Nephron (organoid): ENCODE data around the gene CTAGE9.
"Not testable (repeated sequence)": the region's sequence is repeated elsewhere in the genome, so short reads cannot be mapped to it uniquely, and the experiment has no call there.

ENCODE experiments used
- H3K27ac Mint-ChIP-seq, 3 experiments: 2 replicates each; pipeline ENCODE4 v1.8.0; 2020; ENCODE audit warnings: mixed read lengths in 3 of 3, mild to moderate bottlenecking in 2 of 3, moderate library complexity in 1 of 3
- H3K27me3 Mint-ChIP-seq: 2 replicates; pipeline ENCODE4 v1.8.0; 2021; ENCODE audit warnings: low read depth, mild to moderate bottlenecking, moderate library complexity, mixed read lengths
- H3K36me3 Mint-ChIP-seq: 2 replicates; pipeline ENCODE4 v1.8.0; 2020; ENCODE audit warnings: low read depth, mixed read lengths
- H3K4me1 Mint-ChIP-seq: 2 replicates; pipeline ENCODE4 v1.8.0; 2020; ENCODE audit warnings: mixed read lengths
- H3K4me3 Mint-ChIP-seq, 3 experiments: 2 replicates each; pipeline ENCODE4 v1.8.0; 2020; ENCODE audit warnings: mild to moderate bottlenecking in 3 of 3, mixed read lengths in 3 of 3, moderate library complexity in 2 of 3
- H3K9me3 Mint-ChIP-seq: 2 replicates; pipeline ENCODE4 v1.8.0; 2020; ENCODE audit warnings: mixed read lengths
- TF ChIP-seq, protein P1 (sequence below), 3 experiments: fragments of 200-600 bp; sonication (generic); IDR thresholded peaks; one replicate each; pipeline ENCODE4 v1.5.0; 2021; ENCODE audit warnings: antibody characterized with exemption in 3 of 3; ENCODE audit not compliant: unreplicated experiment in 3 of 3

Gene CTAGE9, protein sequence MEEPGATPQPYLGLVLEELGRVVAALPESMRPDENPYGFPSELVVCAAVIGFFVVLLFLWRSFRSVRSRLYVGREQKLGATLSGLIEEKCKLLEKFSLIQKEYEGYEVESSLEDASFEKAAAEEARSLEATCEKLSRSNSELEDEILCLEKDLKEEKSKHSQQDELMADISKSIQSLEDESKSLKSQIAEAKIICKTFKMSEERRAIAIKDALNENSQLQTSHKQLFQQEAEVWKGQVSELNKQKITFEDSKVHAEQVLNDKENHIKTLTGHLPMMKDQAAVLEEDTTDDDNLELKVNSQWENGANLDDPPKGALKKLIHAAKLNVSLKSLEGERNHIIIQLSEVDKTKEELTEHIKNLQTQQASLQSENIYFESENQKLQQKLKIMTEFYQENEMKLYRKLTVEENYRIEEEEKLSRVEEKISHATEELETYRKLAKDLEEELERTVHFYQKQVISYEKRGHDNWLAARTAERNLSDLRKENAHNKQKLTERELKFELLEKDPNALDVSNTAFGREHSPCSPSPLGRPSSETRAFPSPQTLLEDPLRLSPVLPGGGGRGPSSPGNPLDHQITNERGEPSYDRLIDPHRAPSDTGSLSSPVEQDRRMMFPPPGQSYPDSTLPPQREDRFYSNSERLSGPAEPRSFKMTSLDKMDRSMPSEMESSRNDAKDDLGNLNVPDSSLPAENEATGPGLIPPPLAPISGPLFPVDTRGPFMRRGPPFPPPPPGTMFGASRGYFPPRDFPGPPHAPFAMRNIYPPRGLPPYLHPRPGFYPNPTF

DNA sequence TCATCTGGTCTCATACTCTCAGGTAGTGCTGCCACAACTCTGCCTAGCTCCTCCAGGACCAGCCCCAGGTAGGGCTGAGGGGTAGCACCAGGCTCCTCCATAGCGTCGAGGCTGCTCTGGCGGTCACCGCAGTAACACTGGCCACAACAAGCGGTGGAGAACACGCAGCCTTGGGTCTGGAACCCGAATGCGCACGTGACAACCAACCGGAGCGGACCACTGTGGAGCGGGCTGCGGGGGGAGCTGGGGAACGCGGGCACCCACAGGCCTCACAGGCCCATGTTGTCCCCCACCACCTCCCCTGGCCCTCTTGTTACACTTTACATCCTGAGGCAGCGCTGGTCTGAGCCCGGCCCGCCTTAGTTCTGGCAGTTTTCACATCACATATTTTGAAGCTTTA is at the start of gene CTAGE9:
CTAGE9 (minus strand) TSS at position 101 of the 400 bp plus-strand sequence; CDS start at position 101, 0 bp downstream.
- H3K9me3 Mint-ChIP-seq, H3K4me3 Mint-ChIP-seq, H3K27ac Mint-ChIP-seq, H3K4me1 Mint-ChIP-seq, H3K27me3 Mint-ChIP-seq, H3K36me3 Mint-ChIP-seq: not testable (repeated sequence)

DNA sequence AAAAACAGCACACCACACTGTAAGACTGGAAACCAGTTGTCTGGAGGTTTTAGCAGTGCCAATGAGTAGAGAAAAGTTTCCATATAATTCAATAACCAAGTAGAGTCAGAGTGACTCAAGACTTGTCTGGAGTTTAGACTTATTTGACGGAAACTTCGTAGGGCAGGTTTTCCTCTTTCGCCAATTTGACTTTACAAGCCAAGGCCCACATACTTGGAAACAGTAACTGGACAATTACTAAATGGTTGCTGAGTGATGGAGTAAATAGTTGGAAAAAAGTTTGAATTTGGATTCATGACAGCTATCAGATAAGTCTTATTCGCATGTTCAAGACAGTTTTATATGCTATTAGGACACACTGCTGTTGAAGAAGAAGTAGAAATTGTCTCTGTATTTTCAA is 48.1 kb upstream of the CTAGE9 start:
- H3K9me3 Mint-ChIP-seq: no peaks in the 10 kb centered on the region
- no peaks in the 10 kb centered on the region for H3K27me3 Mint-ChIP-seq
- H3K36me3 Mint-ChIP-seq: no peaks in the 10 kb centered on the region
- H3K4me1 Mint-ChIP-seq: peaks cover 4% of the 10 kb centered on the region
- H3K4me3 Mint-ChIP-seq: no peak overlapping the region
- no peak overlapping the region for H3K27ac Mint-ChIP-seq
- TF ChIP-seq, protein P1, sequence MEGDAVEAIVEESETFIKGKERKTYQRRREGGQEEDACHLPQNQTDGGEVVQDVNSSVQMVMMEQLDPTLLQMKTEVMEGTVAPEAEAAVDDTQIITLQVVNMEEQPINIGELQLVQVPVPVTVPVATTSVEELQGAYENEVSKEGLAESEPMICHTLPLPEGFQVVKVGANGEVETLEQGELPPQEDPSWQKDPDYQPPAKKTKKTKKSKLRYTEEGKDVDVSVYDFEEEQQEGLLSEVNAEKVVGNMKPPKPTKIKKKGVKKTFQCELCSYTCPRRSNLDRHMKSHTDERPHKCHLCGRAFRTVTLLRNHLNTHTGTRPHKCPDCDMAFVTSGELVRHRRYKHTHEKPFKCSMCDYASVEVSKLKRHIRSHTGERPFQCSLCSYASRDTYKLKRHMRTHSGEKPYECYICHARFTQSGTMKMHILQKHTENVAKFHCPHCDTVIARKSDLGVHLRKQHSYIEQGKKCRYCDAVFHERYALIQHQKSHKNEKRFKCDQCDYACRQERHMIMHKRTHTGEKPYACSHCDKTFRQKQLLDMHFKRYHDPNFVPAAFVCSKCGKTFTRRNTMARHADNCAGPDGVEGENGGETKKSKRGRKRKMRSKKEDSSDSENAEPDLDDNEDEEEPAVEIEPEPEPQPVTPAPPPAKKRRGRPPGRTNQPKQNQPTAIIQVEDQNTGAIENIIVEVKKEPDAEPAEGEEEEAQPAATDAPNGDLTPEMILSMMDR (IDR thresholded peaks at IDR 0.05; ENCODE audit: unreplicated experiment in 3 of 3): no peak

DNA sequence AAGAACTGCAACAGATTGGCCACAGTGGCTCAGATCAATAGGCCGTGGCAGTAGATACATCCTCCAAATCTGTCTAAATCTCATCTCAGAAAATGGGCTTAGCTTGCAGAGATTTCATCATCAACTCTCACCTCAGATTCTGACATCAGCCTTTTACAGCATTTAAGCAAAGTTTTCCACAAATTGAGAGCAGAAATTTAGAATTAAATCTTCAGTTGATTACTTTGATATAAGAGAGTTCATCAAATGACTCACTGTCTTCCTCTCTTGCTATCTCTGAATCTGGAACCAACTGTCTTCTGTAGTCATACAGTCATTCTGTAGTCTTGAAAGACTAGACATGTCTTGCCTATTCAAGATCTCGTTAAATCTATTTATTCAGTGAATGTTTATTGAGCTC is 45.2 kb upstream of the CTAGE9 start:
- Mint-ChIP-seq H3K36me3 (no peaks in the 10 kb centered on the region), H3K27ac (no peak overlapping the region), H3K9me3 (no peaks in the 10 kb centered on the region), H3K4me3 (no peak overlapping the region), H3K27me3 (no peaks in the 10 kb centered on the region), H3K4me1 (peaks cover 4% of the 10 kb centered on the region)
- TF ChIP-seq, protein P1 (IDR thresholded peaks at IDR 0.05; ENCODE audit: unreplicated experiment in 3 of 3): no peak

DNA sequence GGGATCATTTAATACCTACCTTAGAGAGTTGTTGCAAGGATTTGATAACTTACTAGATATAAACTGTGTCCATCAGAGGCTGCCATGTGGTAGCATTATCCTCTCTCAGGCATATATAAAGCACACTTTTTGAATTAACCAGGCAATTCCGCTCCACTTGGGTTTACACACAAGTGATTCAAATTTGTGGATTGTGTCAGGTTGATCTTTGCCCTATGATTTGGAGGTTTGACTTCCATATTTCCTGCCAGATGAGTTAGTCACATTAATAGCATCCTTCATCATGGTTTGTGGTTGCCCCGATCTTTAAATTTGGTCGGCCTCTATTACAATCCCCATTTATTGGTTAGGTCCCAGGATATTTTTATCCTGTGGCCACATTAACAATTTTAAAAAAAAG is 44.8 kb upstream of the CTAGE9 start:
- H3K4me3 Mint-ChIP-seq: no peak overlapping the region
- H3K27me3 Mint-ChIP-seq: no peaks in the 10 kb centered on the region
- H3K4me1 Mint-ChIP-seq: peaks cover 4% of the 10 kb centered on the region
- no peak overlapping the region for H3K27ac Mint-ChIP-seq
- TF ChIP-seq, protein P1 (IDR thresholded peaks at IDR 0.05; ENCODE audit: unreplicated experiment in 3 of 3): no peak
- H3K36me3 Mint-ChIP-seq: no peaks in the 10 kb centered on the region
- no peaks in the 10 kb centered on the region for H3K9me3 Mint-ChIP-seq

DNA sequence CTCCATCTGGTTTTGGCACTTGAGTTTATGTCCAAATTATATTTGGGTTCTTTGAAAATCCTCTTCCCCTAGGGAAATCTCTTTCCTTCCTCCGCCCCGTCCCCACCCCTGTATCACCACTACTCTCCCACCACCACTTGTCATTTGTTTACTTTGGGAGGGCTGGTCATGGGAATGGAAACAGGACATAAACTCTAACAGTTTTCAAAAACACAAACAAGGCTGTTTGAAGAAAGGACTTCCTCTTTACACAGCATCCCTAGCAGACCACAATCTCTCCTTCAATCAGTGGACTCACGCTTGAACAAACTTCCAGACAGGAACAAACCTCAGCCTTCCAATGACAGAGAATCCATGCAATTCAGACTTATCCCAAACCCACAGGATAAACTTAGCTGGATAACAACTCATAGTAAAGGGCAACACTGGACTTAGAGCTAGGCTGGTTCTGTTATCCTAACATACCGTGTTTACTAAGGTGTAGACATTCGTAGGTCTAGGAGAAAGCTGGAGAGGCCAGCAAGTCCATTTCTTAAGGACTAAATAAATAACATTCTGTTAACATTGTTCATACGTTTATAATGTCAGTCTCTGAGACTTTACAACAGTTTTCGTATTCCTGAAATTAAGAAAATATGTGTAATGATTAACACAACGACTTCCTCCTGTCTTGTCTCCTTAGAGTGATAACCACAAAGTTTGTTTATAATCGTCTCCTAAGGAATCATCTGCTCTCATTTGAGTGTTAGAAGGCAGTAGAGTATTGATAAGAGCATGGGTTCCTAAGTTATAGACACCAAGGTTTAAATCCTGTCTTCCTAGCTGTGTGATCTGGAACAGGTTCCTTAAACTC is 44.1 kb upstream of the CTAGE9 start:
- TF ChIP-seq, protein P1 (IDR thresholded peaks at IDR 0.05; ENCODE audit: unreplicated experiment in 3 of 3): no peak
- Mint-ChIP-seq H3K9me3 (no peaks in the 10 kb centered on the region), H3K4me3 (no peak overlapping the region), H3K27ac (no peak overlapping the region), H3K27me3 (no peaks in the 10 kb centered on the region), H3K4me1 (peaks cover under 1% of the 10 kb centered on the region), H3K36me3 (no peaks in the 10 kb centered on the region)

DNA sequence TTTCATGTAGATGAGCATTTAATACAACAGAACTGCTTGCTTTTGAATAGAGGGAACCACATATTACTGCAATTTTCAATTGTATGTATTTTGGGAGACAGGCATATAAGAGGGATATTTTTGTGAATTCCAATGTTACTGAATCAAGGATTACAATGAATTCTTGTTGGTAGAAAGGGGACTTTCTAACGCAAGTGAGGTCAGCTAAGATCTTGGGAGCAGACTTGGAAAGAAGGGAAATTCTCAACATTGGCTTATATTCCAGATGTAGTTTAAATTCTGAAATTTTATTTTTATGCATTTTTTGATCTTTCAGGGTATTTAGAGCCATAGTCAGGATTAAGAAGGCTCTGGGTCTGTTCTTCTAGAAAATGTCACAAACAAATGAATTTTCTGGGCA is 43.3 kb upstream of the CTAGE9 start:
- TF ChIP-seq, protein P1 (IDR thresholded peaks at IDR 0.05; ENCODE audit: unreplicated experiment in 3 of 3): no peak
- Mint-ChIP-seq H3K9me3 (no peaks in the 10 kb centered on the region), H3K27me3 (no peaks in the 10 kb centered on the region), H3K4me1 (no peaks in the 10 kb centered on the region), H3K4me3 (no peak overlapping the region), H3K27ac (no peak overlapping the region), H3K36me3 (no peaks in the 10 kb centered on the region)

DNA sequence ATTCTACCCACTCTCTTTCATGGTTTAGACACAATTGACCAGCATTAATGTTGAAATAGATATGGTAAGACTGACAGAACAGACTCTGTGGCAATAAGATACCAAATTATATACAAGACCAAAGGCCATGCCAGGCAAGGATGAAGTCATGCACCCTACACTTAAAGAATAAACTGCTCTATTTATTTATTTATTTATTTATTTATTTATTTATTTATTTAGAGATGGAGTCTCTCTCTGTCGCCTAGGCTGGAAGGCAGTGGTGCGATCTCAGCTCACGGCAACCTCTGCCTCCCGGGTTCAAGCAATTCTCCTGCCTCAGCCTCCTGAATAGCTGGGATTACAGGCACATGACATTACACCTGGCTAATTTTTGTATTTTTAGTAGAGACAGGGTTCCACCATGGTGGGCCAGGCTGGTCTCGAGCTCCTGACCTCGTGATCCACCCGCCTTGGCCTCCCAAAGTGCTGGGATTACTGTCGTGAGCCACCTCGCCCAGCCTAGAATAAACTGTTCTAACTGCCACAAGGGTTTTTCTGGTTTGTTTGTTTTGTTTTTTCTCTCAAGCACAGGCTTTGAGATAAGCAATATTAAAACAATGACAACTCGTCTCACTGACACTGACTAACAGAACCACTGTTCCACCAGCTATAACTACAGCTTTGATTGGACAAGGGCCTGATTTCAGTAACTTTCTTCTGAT is 40.3 kb upstream of the CTAGE9 start:
- H3K27ac Mint-ChIP-seq, H3K4me1 Mint-ChIP-seq: not testable (repeated sequence)

More for the DNA sequence above, 40.3 kb upstream of the CTAGE9 start:
- not testable (repeated sequence) for H3K36me3 Mint-ChIP-seq, H3K9me3 Mint-ChIP-seq, H3K27me3 Mint-ChIP-seq, H3K4me3 Mint-ChIP-seq
